Measurements from ENCODE around the gene NAALADL2. TPM values are rescaled to one million over a fixed set of nuclear protein-coding genes. Genes with fewer than 3 reads are reported as not detected.

Gene NAALADL2
- total RNA-seq, 1 donor from 2014 or later = 2.8 TPM

DNA sequence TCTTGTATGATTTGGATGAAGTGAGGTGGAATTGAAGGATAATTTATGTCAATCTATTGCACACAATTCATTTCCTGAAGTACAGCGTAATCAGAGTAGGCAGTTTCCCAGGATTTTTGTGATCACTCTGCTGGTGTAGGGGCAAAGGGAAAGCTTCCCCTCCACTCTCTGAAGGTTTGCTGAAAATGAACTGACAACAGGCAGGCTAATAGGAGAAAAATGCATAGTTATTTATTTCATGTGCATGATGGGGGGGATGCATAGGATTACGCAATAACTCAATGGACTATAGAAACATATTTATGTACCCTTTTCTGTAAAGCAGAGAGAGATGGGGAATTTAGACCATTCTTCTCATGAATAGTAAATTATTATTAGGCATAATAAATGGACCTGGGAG is 872.9 kb downstream of the NAALADL2 start:
- H3K36me3 Mint-ChIP-seq (ENCODE audit: low read depth) = peaks cover 7% of the 10 kb centered on the region
- H3K27me3 Mint-ChIP-seq (ENCODE audit: low read depth) = no peaks in the 10 kb centered on the region
- H3K9me3 Mint-ChIP-seq = peaks cover 8% of the 10 kb centered on the region
- H3K4me3 Mint-ChIP-seq = no peak overlapping the region
- DNase-seq (ENCODE audit: low read depth, low spot score) = no peak
- no peak overlapping the region for H3K27ac Mint-ChIP-seq (ENCODE audit: unreplicated experiment)
- H3K4me1 Mint-ChIP-seq = no peaks in the 10 kb centered on the region
- TF ChIP-seq, protein P1, sequence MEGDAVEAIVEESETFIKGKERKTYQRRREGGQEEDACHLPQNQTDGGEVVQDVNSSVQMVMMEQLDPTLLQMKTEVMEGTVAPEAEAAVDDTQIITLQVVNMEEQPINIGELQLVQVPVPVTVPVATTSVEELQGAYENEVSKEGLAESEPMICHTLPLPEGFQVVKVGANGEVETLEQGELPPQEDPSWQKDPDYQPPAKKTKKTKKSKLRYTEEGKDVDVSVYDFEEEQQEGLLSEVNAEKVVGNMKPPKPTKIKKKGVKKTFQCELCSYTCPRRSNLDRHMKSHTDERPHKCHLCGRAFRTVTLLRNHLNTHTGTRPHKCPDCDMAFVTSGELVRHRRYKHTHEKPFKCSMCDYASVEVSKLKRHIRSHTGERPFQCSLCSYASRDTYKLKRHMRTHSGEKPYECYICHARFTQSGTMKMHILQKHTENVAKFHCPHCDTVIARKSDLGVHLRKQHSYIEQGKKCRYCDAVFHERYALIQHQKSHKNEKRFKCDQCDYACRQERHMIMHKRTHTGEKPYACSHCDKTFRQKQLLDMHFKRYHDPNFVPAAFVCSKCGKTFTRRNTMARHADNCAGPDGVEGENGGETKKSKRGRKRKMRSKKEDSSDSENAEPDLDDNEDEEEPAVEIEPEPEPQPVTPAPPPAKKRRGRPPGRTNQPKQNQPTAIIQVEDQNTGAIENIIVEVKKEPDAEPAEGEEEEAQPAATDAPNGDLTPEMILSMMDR (conservative IDR thresholded peaks at IDR 0.05) = no peak

DNA sequence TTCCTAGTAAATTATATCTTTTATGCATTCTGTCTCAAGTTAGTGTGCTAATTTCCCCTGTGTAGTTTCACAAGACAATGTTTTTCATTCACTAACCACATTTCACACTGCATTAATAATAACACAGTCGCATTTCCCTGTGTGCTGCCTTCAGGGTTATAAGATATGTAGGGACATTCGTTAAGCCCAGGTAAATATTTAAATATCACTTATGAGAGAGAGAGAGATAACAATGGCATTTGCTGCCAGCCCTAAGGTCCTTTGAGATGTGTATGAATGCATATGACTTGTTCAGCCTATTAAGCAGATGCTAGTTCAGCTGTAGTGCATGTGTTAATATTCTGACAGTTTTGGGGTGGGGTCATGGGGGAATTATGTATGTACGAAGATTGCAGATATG is 876.7 kb downstream of the NAALADL2 start:
- H3K27ac Mint-ChIP-seq (ENCODE audit: unreplicated experiment) = no peak overlapping the region
- no peak for DNase-seq (ENCODE audit: low read depth, low spot score)
- no peaks in the 10 kb centered on the region for H3K27me3 Mint-ChIP-seq (ENCODE audit: low read depth)
- TF ChIP-seq, protein P1 (conservative IDR thresholded peaks at IDR 0.05) = no peak
- no peak overlapping the region for H3K4me3 Mint-ChIP-seq
- no peaks in the 10 kb centered on the region for H3K4me1 Mint-ChIP-seq
- H3K9me3 Mint-ChIP-seq = peaks cover 8% of the 10 kb centered on the region
- peaks cover 7% of the 10 kb centered on the region for H3K36me3 Mint-ChIP-seq (ENCODE audit: low read depth)

DNA sequence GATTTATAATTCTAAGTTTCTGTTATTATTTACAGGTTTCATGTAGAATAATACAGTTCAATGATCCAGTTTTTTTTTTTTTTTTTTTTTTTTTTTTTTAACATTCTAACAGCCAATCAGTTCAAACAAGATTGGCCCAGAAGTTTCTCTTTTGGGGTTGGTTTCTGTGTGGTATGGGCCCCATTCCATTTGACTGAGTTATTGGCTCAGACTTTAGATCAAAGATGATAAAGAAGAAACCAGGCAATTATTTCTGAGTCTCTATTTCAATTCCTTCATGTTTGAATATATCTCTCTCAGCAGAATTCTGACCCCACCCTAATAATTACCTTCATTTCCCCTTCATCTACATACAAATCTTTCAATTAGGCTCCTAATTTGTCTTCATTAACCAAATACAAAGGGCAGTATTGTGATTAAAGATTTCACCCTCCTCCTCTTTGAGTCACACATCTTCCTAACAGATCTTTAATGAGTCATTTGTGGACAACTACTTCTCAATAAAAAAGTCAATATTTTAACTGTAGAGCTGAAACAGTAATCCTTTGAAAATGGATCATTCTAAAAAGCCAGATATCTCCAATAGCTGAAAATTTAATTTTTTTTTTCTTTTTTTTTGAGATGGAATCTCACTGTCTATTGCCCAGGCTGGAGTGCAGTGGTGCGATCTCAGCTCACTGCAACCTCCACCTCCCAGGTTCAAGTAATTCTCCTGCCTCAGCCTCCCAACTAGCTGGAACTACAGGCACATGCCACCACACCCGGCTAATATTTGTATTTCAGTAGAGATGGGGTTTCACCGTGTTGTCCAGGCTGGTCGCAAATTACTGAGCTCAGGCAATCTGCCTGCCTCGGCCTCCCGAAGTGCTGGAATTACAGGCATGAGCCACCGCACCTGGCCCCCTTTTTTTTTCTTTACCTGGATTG is 878.8 kb downstream of the NAALADL2 start:
- H3K9me3 Mint-ChIP-seq = peaks cover 10% of the 10 kb centered on the region
- no peaks in the 10 kb centered on the region for H3K4me1 Mint-ChIP-seq
- H3K27ac Mint-ChIP-seq (ENCODE audit: unreplicated experiment) = no peak overlapping the region
- H3K36me3 Mint-ChIP-seq (ENCODE audit: low read depth) = peaks cover 7% of the 10 kb centered on the region
- no peak for DNase-seq (ENCODE audit: low read depth, low spot score)
- no peaks in the 10 kb centered on the region for H3K27me3 Mint-ChIP-seq (ENCODE audit: low read depth)
- H3K4me3 Mint-ChIP-seq = no peak overlapping the region
- TF ChIP-seq, protein P1 (conservative IDR thresholded peaks at IDR 0.05) = no peak

DNA sequence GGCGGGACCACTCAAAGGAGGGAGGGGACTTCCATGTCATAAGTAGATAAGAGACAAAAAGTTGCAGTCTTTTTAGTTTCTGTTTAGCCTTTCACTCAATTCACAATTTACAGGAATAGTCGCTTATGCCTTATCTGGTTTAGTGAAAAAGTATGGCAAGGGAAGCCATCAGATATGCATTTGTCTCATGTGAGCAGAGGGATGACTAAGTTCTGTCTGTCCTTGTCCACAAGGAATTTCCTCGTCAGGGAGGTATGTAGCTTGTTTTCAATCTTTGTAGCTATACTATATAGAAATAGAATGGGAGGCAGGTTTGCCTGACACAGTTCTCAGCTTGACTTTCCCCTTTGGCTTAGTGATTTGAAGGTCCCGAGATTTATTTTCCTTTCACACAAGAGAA is 882.8 kb downstream of the NAALADL2 start:
- Mint-ChIP-seq H3K27me3 (ENCODE audit: low read depth) (no peaks in the 10 kb centered on the region), H3K4me1 (no peaks in the 10 kb centered on the region), H3K36me3 (ENCODE audit: low read depth) (no peaks in the 10 kb centered on the region), H3K4me3 (no peak overlapping the region), H3K27ac (ENCODE audit: unreplicated experiment) (no peak overlapping the region), H3K9me3 (peaks cover 5% of the 10 kb centered on the region)
- DNase-seq (ENCODE audit: low read depth, low spot score) = no peak
- TF ChIP-seq, protein P1 (conservative IDR thresholded peaks at IDR 0.05) = no peak

DNA sequence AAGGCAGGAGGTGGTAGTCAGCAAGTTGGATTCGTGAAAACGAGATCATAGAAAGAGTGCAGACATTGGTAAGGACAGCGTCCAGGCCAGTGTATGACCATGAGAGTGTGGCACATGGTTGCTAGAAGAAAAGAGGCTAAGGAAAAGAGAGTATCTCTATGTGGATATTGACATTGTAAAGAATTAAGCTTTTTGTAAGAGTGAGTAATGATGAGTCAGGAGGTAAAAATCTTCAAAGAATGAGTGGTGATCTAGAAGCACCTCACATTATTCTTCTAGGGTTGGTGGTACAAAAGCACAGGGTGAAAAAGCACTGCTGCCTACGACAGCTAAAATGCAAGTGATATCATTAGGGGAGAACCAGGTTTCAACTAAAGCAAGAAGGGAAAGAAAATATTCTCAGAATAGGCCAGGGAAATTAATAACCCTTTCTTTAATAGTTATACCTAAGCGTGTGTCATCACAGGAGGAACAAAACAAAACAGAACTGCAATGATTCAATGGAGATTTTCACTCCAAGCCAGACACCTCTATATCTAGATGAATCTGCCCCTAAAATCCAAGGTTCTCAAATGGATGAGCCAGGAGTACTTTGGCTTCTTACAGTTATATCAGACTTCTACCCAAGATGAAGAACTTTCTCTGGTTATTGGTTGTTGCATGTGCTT is 884.7 kb downstream of the NAALADL2 start:
- Mint-ChIP-seq H3K9me3 (peaks cover 5% of the 10 kb centered on the region), H3K27ac (ENCODE audit: unreplicated experiment) (no peak overlapping the region), H3K4me3 (no peak overlapping the region), H3K4me1 (no peaks in the 10 kb centered on the region), H3K36me3 (ENCODE audit: low read depth) (no peaks in the 10 kb centered on the region), H3K27me3 (ENCODE audit: low read depth) (no peaks in the 10 kb centered on the region)
- DNase-seq (ENCODE audit: low read depth, low spot score) = no peak
- TF ChIP-seq, protein P1 (conservative IDR thresholded peaks at IDR 0.05) = no peak

Data from neural crest cell (in vitro differentiated cells).